Kidney (tissue), 14 donors: Measurements from ENCODE around the gene KANK3. TPM values are rescaled to one million over a fixed set of nuclear protein-coding genes. Genes with fewer than 3 reads are reported as not detected.
"Not testable (repeated sequence)": the region's sequence is repeated elsewhere in the genome, so short reads cannot be mapped to it uniquely, and the experiment has no call there.

ENCODE experiments used
- DNase-seq, 5 donors: peaks; one replicate each; pipeline ENCODE4 v3.0.0-alpha.2; 2013 to 2020
- FAIRE-seq: peaks from 2 replicates; lab custom pipeline; 2012; peaks lifted over from hg19 to GRCh38; lab: Jason Lieb, UNC
- H3K27ac ChIP-seq, 2 donors: one replicate each; pipeline ENCODE4 v1.7.0; 2013; ENCODE audit warnings: low read depth in 2 of 2, low read length in 2 of 2, inconsistent platforms in 1 of 2
- H3K27me3 ChIP-seq: one replicate; pipeline ENCODE4 v1.7.1; 2013; ENCODE audit warnings: low read length, inconsistent platforms; ENCODE audit not compliant: control insufficient read depth, insufficient read depth
- H3K36me3 ChIP-seq, 3 donors: one replicate each; pipeline versions ENCODE4 v1.7.0 to v1.7.1; 2013; ENCODE audit warnings: low read length in 3 of 3, control low read depth in 1 of 3, inconsistent platforms in 1 of 3; ENCODE audit not compliant: insufficient read depth in 3 of 3, control insufficient read depth in 2 of 3
- H3K4me1 ChIP-seq, 3 donors: one replicate each; pipeline versions ENCODE4 v1.7.0 to v1.7.1; 2013; ENCODE audit warnings: low read length in 3 of 3, inconsistent platforms in 1 of 3, low read depth in 1 of 3; ENCODE audit not compliant: control insufficient read depth in 2 of 3, insufficient read depth in 2 of 3
- H3K4me3 ChIP-seq, 3 donors: one replicate each; pipeline versions ENCODE4 v1.7.0 to v1.8.1; 2013; ENCODE audit warnings: low read length in 3 of 3, control low read depth in 1 of 3, inconsistent platforms in 1 of 3
- H3K9ac ChIP-seq, 3 donors: one replicate each; pipeline versions ENCODE4 v1.7.0 to v1.7.1; 2013; ENCODE audit warnings: low read length in 3 of 3, control low read depth in 1 of 3, inconsistent platforms in 1 of 3
- H3K9me3 ChIP-seq, 3 donors: one replicate each; pipeline versions ENCODE4 v1.7.0 to v1.7.1; 2013; ENCODE audit warnings: low read length in 3 of 3, control low read depth in 1 of 3, inconsistent platforms in 1 of 3; ENCODE audit not compliant: control insufficient read depth in 2 of 3, insufficient read depth in 1 of 3
- intact Hi-C: fragments of 100-400 bp; cut with DNase I; formaldehyde crosslinking; loops from one replicate; pipeline ENCODE4 v1.11.1; 2022
- polyA plus RNA-seq: library from polyadenylated mRNA; stranded (reverse); fragments of 350-450 nt; fragmentation: Illumina TruSeq; extraction: RNeasy Lipid Tissue Mini Kit (QIAGEN cat#74804); gene quantifications from one replicate; pipeline ENCODE4 v1.2.3, GENCODE V29; 2014; ENCODE audit warnings: low read depth, low replicate concordance; ENCODE audit not compliant: insufficient read depth
- total RNA-seq: library from RNA; stranded (reverse); fragmentation: NEBNext Ultra II Directional; extraction: Animal tissue kit (Norgen Biotek cat#: 25700); gene quantifications from one replicate; pipeline ENCODE4 v1.2.1, GENCODE V29; 2021
- TF ChIP-seq, protein P1 (sequence below): IDR thresholded peaks from 3 replicates; pipeline ENCODE4 v1.5.1; 2012; ENCODE audit warnings: mild to moderate bottlenecking, moderate library complexity, borderline replicate concordance; ENCODE audit not compliant: insufficient read depth; ENCODE audit errors: extremely low read depth
- donor health status: control.
- donor health status: control.
- donor health status: control.
- donor health status: control.
- donor health status: control.
- donor health status: DM: yes; HTN: yes; CAD: no.
- donor health status: Normal renal cell carcinoma (clear cell type).

KANK3 gene
- total and polyA plus RNA-seq, 2 donors from 2014 or later = 15.0 to 26.6 TPM

DNA sequence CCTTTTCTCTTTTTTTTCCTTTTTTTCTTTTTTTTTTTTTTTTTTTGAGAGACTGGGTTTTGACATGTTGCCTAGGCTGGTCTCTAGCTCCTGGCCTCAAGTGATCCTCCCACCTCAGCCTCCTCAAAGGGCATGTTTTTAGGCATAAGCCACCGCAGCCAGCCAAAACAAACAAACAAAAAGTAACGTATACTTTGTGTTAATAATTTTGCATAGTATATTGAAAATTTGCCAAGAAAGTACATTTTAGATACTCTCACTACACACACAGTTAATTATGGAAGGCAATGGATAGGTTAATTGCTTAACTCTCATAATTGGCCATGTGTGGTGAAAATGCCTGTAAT lies 45.5 kb upstream of the KANK3 start:
- no peaks in the 10 kb centered on the region for H3K27me3 ChIP-seq
- no peak overlapping the region for H3K9ac ChIP-seq
- no peak for FAIRE-seq
- no peak overlapping the region for H3K4me3 ChIP-seq
- intact Hi-C loops = no loop called here
- no peak overlapping the region for H3K27ac ChIP-seq
- TF ChIP-seq, protein P1, sequence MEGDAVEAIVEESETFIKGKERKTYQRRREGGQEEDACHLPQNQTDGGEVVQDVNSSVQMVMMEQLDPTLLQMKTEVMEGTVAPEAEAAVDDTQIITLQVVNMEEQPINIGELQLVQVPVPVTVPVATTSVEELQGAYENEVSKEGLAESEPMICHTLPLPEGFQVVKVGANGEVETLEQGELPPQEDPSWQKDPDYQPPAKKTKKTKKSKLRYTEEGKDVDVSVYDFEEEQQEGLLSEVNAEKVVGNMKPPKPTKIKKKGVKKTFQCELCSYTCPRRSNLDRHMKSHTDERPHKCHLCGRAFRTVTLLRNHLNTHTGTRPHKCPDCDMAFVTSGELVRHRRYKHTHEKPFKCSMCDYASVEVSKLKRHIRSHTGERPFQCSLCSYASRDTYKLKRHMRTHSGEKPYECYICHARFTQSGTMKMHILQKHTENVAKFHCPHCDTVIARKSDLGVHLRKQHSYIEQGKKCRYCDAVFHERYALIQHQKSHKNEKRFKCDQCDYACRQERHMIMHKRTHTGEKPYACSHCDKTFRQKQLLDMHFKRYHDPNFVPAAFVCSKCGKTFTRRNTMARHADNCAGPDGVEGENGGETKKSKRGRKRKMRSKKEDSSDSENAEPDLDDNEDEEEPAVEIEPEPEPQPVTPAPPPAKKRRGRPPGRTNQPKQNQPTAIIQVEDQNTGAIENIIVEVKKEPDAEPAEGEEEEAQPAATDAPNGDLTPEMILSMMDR = no peak
- no peaks in the 10 kb centered on the region for H3K9me3 ChIP-seq
- DNase-seq = no peak
- no peaks in the 10 kb centered on the region for H3K36me3 ChIP-seq
- peaks cover 0 to 25% (median 14%) of the 10 kb centered on the region in 3 donors for H3K4me1 ChIP-seq

DNA sequence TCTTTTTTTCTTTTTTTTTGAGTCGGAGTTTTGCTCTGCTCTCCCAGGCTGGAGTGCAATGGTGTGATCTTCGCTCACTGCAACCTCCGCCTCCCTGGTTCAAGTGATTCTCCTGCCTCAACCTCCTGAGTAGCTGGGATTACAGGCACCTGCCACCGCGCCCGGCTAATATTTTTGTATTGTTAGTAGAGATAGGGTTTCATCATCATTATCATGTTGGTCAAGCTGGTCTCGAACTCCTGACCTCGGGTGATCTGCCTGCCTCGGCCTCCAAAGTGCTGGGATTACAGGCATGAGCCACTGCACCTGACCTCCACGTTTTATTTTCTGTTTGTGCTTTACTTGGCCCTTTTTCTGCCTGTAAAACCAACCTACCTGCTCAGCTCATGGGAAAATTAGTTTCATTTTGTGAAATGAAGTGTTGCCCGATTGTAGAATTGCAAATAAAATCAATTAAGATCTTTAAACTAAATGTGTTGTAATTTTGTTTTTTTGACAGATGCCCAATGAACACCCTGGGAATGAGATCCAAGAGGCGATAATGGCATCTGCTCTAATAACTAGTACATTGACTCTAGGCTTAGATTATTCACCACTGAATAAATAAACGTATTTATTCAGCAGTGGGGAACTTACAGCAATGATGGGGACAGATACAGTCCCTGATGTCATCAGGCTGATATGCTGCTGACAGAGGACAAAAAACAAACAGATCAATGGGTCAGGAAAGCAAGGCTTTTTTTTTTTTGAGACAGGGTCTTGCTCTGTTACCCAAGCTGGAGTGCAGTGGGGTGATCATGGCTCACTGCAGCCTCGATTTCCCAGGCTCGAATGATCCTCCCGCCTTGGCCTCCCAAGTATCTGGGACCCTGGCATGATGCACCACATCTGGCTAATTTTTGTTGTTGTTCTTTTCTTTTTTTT lies 44.9 kb upstream of the KANK3 start:
- intact Hi-C loops = no loop called here
- no peak overlapping the region for H3K4me3 ChIP-seq
- DNase-seq (no peak), FAIRE-seq (no peak)
- H3K9ac ChIP-seq = no peak overlapping the region
- TF ChIP-seq, protein P1 = no peak
- no peaks in the 10 kb centered on the region for H3K9me3 ChIP-seq
- no peak overlapping the region for H3K27ac ChIP-seq
- H3K36me3 ChIP-seq = no peaks in the 10 kb centered on the region
- no peaks in the 10 kb centered on the region for H3K27me3 ChIP-seq
- H3K4me1 ChIP-seq = peaks cover 0 to 19% (median 14%) of the 10 kb centered on the region in 3 donors

DNA sequence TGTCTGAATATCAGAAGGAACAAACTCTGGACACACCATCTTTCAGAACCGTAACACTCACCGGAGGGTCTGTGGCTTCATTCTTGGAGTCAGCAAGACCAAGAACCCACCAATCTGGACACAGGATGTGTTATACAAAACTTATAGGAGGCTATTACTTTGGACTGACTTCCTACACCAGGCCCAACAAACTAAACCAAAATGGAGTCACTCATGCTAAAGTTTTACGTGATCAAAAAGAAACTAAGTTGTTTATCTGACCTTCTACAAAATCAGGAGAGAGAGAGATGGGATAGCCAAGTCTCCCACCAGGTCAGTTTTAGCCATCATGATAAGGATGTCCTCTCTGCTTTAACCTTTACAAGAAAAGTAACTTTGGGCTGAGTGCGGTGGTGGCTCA lies 43.9 kb upstream of the KANK3 start:
- DNase-seq = no peak
- Histone ChIP-seq H3K9me3 (no peaks in the 10 kb centered on the region), H3K27me3 (no peaks in the 10 kb centered on the region), H3K27ac (no peak overlapping the region), H3K36me3 (no peaks in the 10 kb centered on the region), H3K9ac (no peak overlapping the region), H3K4me1 (peaks cover 0 to 12% (median 9%) of the 10 kb centered on the region in 3 donors), H3K4me3 (no peak overlapping the region)
- TF ChIP-seq, protein P1 = no peak
- intact Hi-C loops = no loop called here
- no peak for FAIRE-seq

DNA sequence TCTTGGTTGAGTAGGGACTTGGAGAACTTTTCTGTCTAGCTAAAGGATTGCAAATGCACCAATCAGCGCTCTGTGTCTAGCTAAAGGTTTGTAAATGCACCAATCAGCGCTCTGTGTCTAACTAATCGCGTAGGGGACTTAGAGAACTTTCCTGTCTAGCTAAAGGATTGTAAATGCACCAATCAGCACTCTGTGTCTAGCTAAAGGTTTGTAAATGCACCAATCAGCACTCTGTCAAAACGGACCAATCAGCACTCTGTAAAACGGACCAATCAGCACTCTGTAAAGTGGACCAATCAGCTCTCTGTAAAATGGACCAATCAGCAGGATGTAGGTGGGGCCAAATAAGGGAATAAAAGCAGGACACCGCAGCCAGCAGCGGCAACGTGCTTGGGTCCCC lies 43.4 kb upstream of the KANK3 start:
- H3K4me1 ChIP-seq, H3K9ac ChIP-seq, DNase-seq, H3K4me3 ChIP-seq, H3K27ac ChIP-seq, intact Hi-C loops, H3K27me3 ChIP-seq, H3K9me3 ChIP-seq, H3K36me3 ChIP-seq, FAIRE-seq: not testable (repeated sequence)

DNA sequence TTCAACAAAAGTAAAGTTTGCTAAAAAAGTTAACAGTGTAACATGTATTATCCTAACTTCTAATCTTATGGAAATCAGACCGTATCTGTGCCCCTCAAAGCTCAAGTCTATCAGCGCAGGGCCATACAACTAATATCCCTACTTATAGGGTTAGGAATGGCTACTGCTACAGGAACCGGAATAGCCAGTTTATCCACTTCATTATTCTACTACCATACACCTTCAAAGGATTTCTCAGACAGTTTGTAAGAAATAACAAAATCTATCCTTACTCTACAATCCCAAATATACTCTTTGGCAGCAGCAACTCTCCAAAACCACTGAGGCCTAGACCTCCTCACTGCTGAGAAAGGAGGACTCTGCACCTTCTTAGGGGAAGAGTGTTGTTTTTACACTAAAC lies 42.5 kb upstream of the KANK3 start:
- DNase-seq = peak in 1 of 5 donors; percentile 42
- H3K9me3 ChIP-seq, H3K36me3 ChIP-seq, H3K27ac ChIP-seq, intact Hi-C loops, H3K4me3 ChIP-seq, H3K27me3 ChIP-seq, H3K4me1 ChIP-seq, FAIRE-seq, H3K9ac ChIP-seq: not testable (repeated sequence)

DNA sequence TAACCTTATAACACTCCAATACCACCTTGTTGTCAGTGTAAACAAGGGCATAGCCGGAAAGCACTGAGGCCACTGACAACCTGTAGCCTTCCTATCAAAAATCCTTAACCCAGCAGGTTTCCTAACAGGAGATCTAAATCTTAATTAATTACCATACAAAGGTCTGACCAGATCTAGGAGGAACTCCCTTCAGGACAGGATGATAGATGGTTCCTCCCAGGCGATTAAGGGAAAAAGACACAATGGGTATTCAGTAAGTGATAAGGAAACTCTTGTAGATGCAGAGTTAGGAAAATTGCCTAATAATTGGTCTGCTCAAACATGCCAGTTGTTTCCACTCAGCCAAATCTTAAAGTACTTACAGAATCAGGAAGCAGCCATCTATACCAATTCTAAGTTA lies 42.0 kb upstream of the KANK3 start:
- H3K9me3 ChIP-seq, H3K27ac ChIP-seq, H3K9ac ChIP-seq, DNase-seq, H3K36me3 ChIP-seq, H3K4me3 ChIP-seq, intact Hi-C loops, H3K27me3 ChIP-seq, H3K4me1 ChIP-seq, FAIRE-seq: not testable (repeated sequence)
